Measurements from ENCODE around the gene FYN.

The FYN gene

DNA sequence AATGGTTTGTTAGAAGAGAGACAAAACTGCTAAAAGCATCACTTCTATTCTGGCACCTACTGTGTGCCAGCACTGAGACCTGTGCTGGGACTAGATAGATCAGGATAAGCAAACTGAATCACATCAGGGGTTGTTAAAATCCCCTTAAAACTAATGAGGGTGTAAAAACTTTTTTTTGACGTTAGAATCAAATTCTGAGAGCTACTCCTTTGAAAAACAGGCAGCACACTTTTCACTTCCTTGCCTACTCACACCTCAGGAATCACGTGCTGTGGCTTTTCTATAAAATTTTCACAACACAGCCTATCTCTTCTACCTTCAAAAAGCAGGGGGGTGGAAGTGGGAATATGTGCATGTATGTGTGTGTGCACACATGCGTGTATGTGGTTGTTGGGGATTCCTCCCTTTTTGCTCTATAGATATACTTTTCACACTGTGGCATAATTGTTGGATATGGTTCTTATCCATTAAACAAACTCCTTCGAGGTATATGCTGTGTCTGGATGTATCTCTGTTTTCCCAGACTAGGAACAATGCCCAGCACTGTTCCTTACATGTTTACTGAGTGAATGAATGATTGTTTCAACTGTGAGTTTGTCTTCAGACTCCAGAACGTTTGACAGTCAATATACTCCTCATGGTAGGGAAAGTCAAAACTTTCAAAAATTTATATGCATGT lies 105.4 kb downstream of the FYN start:
- no peak for DNase-seq

DNA sequence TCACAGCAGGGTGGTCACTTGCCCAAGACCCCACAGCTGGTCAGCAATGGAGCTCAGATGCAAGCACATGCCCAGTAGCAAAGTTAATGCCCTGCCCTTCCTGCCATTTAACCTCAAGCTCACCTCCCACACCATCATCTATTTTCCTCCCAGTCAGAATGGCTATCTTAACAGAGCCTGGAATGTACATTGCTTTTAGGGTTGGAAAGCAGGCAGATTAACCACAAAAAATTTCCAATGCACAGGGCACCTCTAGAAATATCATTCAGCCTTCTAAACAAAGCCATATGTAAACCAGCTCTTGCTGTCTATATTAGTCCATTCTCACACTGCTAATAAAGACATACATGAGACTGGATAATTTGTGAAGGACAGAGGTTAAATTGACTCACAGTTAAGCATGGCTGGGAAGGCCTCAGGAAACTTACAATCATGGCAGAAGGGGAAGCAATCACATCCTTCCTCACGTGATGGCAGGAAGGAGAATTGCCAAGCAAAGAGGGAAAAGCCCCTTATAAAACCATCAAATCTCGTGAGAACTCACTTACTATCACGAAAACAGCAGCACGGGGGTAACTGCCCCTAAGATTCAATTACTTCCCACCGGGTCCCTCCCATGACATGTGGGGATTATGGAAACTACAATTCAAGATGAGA lies 106.9 kb downstream of the FYN start:
- DNase-seq: no peak

DNA sequence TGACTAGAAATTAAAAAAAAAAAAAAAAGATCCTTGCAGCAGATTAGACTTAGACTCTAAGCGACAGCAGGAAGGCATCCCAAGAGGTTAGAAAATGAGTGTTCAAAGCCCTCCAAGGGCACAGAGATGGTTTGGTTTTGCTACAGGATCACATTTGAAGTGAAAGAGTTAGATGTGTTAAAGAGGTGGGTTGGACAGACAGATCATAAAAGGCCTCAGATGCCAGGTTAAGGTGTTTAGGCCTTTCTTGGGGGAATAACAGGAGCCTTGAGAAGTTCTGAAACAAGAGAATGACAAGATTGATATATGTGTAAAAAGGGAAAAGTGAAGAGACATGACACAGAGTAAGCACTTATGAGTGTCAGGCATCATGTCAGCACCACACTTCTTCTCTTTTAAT lies 107.5 kb downstream of the FYN start:
- no peak for DNase-seq

DNA sequence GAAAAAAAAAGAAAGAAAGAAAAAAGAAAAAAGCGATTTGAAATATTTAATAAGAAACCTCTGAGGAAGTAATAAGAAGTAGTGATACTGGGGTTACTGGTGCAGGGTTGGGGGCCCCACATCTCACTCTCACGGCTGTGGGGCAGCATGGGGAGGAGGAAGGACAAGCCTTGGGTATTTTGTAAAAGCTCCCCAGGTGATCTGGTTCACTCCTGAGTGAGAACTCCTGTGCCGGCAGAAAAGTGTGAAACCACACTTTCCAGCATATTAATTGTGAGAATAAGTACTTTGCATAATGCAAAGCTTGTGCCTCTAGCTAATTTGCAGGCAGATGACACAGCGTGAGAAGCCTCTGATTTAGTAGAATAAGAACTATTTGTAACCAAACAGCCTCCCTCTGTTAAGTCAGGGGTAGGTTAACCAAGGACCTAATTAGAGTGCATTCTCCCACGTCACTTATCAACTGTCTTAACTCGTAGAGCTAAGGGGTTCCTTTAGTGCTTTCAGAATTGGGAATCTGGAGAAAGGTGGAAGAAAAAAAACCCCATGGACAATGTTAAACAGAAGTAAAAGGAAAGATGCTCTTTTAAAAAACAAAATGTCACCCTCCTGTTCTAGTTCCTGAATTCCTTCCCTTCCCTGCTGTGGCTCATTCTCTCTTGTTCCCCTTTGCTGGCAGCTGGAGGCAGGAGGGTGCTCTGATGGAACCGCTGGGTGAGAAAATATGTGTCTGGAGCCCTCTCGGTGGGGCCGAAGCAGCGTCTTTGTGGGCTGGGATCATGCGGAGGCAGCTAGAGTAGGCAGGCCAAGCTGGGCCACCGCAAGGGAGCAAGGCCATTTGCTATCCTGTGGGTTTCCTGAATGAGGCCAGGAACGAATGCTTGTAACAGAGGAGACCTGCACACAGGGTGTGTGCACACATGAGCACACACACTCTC lies 108.7 kb downstream of the FYN start:
- DNase-seq: no peak

DNA sequence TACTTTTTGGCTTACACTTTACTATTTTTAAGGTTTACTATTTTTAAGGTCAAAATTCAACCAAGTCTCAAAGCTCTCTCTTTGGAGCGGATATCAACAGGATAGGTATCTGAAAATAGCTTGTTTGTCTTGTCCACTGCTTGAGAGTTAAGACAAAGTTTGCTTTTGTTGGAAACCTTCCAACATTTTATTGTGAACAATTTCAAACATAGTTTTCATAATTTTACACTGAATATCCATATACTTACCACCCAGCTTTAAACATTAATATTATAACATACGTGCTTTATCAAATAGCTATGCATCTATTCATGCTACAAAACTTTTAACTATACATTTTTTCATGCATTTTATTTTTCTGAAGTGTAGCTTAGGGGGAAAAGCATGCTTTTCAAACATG lies 109.9 kb downstream of the FYN start:
- DNase-seq: no peak

DNA sequence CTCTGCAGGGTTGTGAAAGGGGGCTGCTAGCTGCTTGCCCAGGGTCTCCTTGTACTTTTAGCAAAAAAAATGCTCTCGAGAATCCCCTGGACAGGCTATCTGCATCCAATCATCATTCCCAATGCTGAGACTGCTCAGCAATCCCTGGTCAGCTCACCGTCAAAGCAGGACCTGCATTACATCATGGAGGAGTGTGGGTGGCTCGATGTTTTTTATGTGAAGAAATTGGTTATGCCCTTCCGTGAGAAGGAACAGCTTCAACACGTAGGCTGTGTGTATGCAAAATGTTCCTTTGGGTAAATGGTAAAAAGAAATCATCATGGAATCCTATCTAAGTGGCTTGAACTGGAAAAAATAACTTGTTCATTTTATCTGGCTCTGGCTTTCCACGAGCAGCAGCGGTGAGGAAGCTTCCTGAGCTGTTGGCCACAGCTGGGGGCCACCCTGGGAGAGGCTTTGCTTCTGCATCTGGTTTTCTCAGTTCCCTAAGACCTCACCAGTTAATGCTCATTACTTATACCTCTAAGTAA lies 111.4 kb downstream of the FYN start:
- DNase-seq: no peak

DNA sequence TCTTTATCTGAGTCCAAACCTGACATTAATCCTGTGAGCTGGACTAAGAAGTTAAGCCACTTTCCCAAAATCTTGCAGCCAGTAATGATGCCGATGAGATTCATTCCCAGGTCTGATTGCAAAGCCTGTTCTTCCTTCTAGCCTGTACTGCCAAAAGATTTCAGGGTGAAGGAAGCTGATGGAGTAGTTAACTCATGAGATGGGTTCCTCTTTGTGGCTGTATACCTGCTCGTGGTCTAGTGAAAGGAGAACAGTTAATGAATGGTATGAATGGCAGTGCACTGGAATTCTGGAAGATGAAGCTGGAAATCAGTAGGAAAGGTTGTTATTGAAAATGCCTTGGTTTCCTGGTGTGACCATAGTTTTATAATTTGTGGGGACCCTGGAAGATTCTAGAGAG lies 112.0 kb downstream of the FYN start:
- DNase-seq: no peak

DNA sequence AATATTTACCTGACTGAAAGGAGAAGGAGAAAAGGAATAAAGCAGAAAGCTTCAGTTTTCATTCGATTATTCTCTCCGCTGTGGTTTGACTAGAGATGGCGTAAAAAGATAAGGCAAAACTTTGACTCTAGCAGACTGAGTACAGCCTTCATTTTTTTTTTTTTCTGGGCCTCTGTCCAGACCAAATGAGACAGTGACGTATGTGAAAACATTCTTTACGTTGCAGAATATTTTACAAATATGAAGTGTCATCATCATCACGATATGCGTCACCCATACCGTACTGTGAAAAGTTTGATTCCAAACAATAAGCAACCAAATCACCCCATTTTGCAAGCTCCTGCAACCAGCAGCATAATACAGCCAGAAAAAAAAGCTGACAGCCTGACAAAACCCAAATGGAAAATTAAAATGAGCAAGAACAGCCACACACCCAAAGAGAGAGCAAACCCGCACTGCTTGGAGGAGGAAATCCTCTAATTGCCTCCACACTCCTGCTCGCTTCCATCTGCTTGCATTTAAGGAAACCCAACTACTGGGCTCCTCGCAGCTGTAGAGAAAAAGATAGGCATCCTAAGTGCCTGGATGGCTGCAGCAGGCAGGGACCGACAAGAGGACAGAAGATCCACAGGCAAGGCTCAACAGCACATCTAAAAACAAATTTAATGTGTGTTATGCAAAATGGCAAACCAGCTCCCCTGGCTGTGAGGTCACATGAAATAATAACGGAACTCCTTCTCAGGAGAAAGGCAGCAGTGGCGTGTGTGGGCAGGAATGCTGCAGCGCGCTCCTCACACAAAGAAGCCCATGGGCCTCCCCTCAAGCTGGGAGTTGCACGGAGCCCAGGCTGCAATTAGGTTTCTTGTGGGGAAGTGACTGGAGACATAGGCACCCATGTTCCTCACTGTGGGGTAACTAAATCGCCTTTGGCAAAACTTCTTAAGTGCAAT lies 113.1 kb downstream of the FYN start:
- DNase-seq: peak; percentile 82

DNA sequence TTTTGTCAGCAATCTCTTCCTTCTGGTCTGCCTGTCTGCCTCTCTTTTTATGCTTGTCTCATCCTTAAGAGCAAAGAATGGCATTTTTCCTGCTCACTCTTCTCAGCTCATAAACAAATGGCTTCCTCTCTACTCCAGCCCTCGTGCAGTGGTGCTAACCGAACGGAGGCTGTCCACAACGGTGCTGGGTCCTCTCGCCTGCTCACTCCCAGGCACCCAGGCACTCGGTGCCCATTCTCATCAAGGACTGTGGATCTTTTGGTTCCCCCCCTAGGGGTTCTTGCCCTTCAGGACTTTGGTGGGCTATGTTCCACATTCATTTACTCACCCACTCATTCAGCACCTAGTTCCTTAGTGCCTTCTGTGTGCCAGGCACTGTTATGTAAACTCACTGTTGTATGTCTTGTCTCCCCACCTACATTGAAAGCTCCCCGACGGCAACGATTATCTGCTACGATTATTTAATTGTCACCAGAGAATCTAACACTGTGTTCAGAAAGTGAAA lies 113.9 kb downstream of the FYN start:
- no peak for DNase-seq

DNA sequence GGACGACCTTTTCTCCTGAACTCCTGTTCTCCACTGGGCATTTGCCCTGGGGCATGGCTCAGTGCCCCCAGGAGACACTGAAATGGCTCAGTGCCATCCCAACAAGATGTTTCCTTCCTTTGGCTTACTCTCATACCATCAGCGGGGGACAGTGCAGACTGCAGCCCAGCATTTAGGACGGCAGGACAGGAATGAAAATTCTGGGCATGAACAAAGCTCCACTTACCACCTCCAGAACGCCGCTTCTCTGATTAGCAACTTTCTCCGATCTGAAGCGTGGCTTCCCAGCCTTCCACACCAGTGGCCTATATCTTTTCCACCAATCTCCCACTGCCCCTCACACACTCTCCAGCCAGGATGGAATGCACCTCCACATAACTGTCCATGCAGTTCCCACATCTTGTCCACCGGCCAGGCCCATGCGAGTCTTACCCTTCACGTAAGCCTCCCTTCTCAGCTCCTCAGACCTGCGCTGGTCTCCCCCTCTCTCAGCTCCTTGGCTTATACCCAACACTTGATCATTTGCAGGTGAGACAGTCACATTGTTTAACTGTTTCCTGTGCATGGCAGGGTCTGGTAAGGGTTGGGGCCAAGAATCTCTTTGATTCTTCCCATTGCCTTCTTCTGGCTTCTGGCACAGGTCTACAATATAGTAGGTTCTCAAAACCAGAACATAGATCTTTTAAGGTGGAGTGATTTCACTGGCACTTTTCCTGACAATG lies 114.5 kb downstream of the FYN start:
- DNase-seq: no peak

DNA sequence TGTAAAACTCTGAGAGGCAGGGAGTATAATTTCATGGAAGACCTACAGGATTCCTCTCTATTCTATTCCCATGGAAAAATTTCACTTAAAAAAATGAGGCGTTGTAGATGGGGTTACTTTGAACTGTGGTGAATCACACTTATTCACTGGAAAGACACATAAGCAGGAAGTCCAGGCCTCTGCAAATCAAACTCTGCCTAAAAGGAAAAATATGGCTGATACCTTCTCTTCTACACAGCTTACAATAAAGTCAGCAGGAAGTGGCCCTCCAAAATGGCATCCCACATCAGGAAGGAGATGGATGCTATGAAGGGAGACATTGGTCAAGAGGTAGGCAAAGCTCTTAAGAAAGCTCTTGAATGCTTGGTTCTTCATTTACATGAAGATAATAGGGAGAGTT lies 115.9 kb downstream of the FYN start:
- no peak for DNase-seq

DNA sequence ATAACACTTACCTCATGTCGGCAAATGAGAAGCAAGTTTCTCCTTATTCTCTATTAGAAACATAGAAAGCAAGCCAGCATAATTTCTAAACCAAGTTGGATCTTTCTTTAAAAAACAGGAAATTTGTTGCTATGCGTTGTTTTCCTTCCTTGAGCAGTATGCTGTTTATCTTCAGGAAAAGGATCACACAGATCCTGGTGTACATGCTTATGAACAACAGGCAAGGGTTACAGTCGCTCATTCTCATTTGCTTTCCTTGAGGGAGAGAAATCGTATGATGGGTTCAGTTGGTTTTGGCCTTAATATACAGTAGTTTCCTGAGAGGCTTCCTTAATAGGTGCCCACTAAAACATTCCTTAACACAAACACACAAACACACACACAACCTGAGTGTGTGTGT lies 118.8 kb downstream of the FYN start:
- no peak for DNase-seq

DNA sequence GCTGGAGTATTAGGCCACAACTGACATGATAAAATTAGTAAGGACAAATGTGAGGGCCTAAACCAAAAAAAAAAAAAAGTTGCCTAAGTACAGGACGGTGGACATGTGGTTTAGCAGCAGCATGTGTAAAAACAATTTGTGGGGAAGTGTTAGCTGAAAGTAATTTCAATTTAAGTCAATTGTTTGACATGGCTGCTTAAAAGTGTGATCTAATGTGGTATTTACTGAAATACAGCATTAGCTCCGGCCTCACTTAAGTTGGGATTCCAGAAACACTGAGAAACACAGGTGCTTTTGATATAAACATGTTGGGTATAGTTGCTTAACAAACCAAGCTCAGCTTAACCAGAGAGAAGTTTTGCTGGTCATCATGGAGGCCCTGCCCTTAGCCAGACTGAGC lies 119.7 kb downstream of the FYN start:
- DNase-seq: no peak

DNA sequence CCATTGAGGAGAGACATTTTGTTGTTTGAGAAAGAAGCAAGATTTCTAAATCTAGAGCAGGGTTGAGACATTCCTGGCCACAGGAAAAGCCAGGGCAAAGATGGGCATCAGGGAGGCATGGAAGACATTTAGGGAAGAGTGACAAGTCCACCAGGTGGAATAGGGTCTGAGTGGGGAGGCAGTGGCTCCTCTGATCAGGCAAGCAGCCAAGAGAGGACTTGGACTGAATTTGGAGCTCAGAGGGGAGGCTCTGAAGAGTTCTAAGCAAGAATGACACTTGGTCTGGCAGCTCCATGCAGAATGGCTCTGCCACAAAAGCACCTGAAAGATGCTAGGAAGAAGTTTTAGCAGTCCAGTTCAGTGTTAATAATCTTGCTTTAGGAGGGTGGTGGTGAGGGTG lies 120.8 kb downstream of the FYN start:
- no peak for DNase-seq

DNA sequence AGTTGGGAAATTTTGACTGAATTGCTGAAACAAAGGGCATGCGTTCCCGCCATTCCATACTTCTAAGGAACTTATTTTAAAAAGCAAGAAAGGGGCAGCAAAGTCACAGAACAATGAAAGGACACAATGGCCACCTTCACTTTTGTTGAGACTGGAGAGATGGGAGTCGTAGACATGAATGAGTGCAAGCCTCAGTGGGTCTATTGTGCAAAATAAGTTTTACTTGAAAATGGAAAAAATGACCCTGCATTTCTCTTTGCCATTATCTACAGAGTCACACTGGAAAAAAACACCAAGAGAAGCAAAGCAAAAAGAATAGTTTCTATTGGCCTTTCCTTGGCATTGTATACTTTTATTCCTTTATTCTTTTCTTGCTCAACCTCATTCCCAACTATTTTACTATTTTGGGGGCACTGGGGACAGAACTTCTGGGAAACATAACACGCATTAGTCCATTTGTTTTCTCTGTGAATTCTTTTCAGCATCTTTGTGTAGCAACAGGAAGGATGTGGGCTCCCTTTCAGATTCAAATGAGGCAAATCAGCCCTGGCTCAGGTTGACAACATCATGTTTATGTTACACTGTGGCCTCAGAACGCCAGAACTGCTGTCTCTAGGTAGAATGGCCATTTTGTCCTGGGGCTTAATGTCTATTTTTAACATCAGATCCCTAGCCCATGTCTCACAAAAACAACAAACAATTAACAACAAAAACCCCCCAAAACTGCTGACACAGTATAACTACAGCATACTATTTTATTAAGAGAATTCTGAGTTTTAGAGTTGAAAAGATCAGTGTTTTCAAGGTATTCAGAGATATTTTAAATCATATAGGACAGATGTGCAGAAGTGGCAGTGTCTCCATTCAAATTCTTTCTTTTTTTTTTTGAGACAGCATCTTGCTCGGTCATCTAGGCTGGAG lies 122.2 kb downstream of the FYN start:
- DNase-seq: no peak

DNA sequence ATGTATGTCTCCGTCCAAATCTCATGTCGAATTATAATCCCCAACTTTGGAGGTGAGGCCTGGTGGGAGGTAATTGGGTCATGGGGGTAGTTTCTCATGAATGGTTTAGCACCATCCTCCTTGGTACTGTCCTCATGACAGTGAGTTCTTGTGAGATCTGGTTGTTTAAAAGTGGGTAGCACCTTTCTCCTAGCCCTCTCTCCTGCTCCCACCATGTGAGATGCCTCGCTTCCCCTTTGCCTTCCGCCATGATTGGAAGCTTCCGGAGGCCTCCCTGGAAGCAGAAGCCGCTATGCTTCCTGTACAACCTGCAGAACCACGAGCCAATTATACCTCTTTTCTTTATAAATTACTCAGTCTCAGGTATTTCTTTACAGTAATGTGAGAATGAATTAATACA lies 123.1 kb downstream of the FYN start:
- no peak for DNase-seq

DNA sequence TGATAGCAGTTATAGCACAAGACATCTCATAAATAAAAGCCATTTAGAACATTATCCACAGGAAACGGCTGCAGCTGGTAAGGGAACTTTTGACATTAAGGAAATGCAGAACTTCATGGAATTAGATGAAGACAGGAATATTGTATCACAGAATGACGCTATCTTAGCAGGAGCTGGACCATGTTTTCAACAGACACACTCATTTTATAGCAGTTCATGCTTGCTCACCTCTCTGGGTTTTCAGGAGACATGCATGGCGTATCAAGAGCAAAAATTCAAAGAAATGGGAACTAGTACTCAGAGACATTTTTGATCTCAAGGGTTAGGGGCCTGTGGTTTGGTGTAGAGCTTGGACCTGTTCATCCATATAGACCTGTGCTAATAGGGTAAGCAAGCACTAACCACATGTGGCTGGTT lies 125.0 kb downstream of the FYN start:
- DNase-seq: no peak

DNA sequence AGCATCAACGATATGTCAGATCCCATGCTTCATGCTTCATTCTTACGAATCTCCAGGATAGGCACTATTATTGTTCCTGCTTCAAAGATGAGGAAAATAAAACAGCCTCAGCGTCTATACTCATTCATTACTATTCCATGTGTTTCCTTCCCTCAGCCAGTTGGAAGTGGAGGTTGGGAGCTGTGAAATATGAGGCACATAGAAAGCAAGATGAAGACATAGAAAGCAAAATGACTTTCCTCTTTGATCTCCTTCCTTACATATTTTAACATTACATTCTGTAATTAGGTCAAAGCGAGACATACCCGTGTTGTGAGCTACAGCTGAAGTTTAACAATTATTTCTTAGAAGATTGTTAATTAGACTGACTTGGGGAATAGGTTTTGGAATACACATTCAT lies 125.4 kb downstream of the FYN start:
- no peak for DNase-seq

DNA sequence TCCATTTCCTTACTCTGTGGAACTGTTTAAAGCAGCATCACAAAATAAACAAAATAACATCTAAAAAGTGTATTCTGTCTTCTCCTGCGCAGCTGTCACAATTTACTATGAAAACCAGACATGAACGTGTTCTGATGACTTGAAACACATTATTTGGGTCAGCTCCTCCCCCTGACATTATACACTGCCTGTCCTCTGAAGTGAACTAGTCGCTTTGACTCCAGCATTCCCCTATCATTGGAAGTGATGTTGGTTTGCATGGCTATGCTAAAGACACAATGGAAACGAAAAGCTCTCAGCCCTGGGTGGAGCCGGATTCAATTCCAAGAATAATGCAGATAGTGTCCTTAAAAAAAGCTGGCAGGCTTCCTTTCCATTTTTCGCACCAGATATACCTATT lies 125.9 kb downstream of the FYN start:
- DNase-seq: no peak

DNA sequence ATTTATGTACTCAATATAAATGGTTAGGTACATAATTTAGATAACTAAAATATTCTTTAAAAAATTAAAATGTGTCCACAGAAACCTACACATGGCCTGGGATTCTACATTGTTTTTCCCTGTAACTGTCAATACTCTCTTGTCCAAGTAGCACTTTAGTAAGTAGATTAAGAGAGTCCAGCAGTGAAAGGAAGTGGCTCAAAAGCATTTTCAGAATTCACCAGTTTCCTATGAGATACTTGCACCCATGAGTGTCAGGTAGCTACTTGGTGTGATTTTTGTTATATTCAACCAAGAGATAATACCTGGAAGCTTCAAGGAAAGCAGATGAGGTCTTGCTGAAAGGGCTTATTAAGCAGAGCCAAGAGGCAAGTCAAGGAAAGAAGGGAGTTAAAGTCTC lies 126.3 kb downstream of the FYN start:
- DNase-seq: no peak
